MCF 10A (cell line): ENCODE measurements around the gene GH2. TPM values are rescaled to one million over a fixed set of nuclear protein-coding genes. Genes with fewer than 3 reads are reported as not detected.

Source experiments
- BruUV-seq: library from RNA; stranded (reverse); fragments of 400-500 nt; replicated peaks from 2 replicates; lab custom pipeline; 2021; lab: Mats Ljungman, UMichigan
- CTCF ChIA-PET: fragments of 300-600 bp; sonication (Branson Sonifier 250); formaldehyde crosslinking; extraction: SDS; loops from one replicate; lab custom pipeline; 2021; ENCODE audit warnings: antibody characterized with exemption, inconsistent platforms; lab: Yijun Ruan, JAX
- POLR2A ChIA-PET: fragments of 300-600, 350-650 bp; sonication (Branson Sonifier 250); formaldehyde crosslinking; extraction: SDS; loops from one replicate; lab custom pipeline; 2020; ENCODE audit warnings: antibody characterized with exemption, inconsistent platforms; lab: Yijun Ruan, JAX
- DNase-seq: peaks from one replicate; pipeline ENCODE4 v3.0.0-alpha.2; 2018; ENCODE audit not compliant: unreplicated experiment
- H3K27ac Mint-ChIP-seq: one replicate; pipeline ENCODE4 v1.8.0; 2022; ENCODE audit warnings: mild to moderate bottlenecking, low read depth, mixed read lengths; ENCODE audit not compliant: unreplicated experiment
- H3K27me3 Mint-ChIP-seq: one replicate; pipeline ENCODE4 v1.8.0; 2022; ENCODE audit warnings: mixed read lengths; ENCODE audit not compliant: insufficient read depth, unreplicated experiment
- H3K36me3 Mint-ChIP-seq: one replicate; pipeline ENCODE4 v1.8.0; 2022; ENCODE audit warnings: mild to moderate bottlenecking, moderate library complexity, mixed read lengths; ENCODE audit not compliant: insufficient read depth, unreplicated experiment
- H3K4me1 Mint-ChIP-seq: one replicate; pipeline ENCODE4 v1.8.0; 2022; ENCODE audit warnings: mixed read lengths; ENCODE audit not compliant: insufficient read depth, unreplicated experiment
- H3K4me3 Mint-ChIP-seq: one replicate; pipeline ENCODE4 v1.8.0; 2022; ENCODE audit warnings: mild to moderate bottlenecking, moderate library complexity, mixed read lengths; ENCODE audit not compliant: unreplicated experiment
- H3K9me3 Mint-ChIP-seq: one replicate; pipeline ENCODE4 v1.8.0; 2022; ENCODE audit warnings: mixed read lengths; ENCODE audit not compliant: unreplicated experiment
- intact Hi-C: fragments of 100-400 bp; cut with micrococcal nuclease; formaldehyde crosslinking; loops from 2 replicates; pipeline ENCODE4 v1.14.1; 2022
- total RNA-seq: library from RNA; stranded (reverse); gene quantifications from 2 replicates; pipeline ENCODE4 v1.2.3, GENCODE V29; 2022
- TF ChIP-seq, protein P1 (sequence below): fragments of 200-600 bp; IDR thresholded peaks from one replicate; pipeline ENCODE4 v1.8.0; 2022; ENCODE audit warnings: antibody characterized with exemption, mild to moderate bottlenecking; ENCODE audit not compliant: unreplicated experiment

GH2 gene
- total RNA-seq, 1 experiment from 2014 or later, result not detected

GRCh38 chr17:63832014-63832413 lies 49.7 kb downstream of the GH2 start:
- H3K4me3 Mint-ChIP-seq, result no peak overlapping the region

GRCh38 chr17:63831505-63831904 lies 50.2 kb downstream of the GH2 start:
- Mint-ChIP-seq H3K4me1 (peaks cover 15% of the 10 kb centered on the region), H3K27me3 (no peaks in the 10 kb centered on the region), H3K9me3 (no peaks in the 10 kb centered on the region), H3K4me3 (no peak overlapping the region), H3K36me3 (peaks cover 78% of the 10 kb centered on the region), H3K27ac (no peak overlapping the region)
- TF ChIP-seq, protein P1, sequence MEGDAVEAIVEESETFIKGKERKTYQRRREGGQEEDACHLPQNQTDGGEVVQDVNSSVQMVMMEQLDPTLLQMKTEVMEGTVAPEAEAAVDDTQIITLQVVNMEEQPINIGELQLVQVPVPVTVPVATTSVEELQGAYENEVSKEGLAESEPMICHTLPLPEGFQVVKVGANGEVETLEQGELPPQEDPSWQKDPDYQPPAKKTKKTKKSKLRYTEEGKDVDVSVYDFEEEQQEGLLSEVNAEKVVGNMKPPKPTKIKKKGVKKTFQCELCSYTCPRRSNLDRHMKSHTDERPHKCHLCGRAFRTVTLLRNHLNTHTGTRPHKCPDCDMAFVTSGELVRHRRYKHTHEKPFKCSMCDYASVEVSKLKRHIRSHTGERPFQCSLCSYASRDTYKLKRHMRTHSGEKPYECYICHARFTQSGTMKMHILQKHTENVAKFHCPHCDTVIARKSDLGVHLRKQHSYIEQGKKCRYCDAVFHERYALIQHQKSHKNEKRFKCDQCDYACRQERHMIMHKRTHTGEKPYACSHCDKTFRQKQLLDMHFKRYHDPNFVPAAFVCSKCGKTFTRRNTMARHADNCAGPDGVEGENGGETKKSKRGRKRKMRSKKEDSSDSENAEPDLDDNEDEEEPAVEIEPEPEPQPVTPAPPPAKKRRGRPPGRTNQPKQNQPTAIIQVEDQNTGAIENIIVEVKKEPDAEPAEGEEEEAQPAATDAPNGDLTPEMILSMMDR, result no peak
- CTCF ChIA-PET, result no interaction called here
- BruUV-seq, result no TSS peak
- intact Hi-C loops, result no loop called here
- POLR2A ChIA-PET, result interaction anchor here (1.7 to 8.7 kb wide), 2 partner anchors 10 to 13 kb away, joined by 4 to 187 read pairs; partner anchors contain the start of gene SMARCD2
- no peak for DNase-seq

More at GRCh38 chr17:63832014-63832413, 49.7 kb downstream of the GH2 start:
- Mint-ChIP-seq H3K9me3 (no peaks in the 10 kb centered on the region), H3K36me3 (peaks cover 78% of the 10 kb centered on the region), H3K27me3 (no peaks in the 10 kb centered on the region), H3K4me1 (peaks cover 15% of the 10 kb centered on the region), H3K27ac (no peak overlapping the region)
- intact Hi-C loops, result no loop called here
- CTCF ChIA-PET, result no interaction called here
- POLR2A ChIA-PET, result interaction anchor here (1.2 to 8.7 kb wide), 3 partner anchors 9 to 59 kb away, joined by 3 to 187 read pairs (median 4); partner anchors contain the start of genes CCDC47, DDX42 and SMARCD2
- TF ChIP-seq, protein P1, result no peak
- DNase-seq, result no peak
- BruUV-seq, result no TSS peak

DNA sequence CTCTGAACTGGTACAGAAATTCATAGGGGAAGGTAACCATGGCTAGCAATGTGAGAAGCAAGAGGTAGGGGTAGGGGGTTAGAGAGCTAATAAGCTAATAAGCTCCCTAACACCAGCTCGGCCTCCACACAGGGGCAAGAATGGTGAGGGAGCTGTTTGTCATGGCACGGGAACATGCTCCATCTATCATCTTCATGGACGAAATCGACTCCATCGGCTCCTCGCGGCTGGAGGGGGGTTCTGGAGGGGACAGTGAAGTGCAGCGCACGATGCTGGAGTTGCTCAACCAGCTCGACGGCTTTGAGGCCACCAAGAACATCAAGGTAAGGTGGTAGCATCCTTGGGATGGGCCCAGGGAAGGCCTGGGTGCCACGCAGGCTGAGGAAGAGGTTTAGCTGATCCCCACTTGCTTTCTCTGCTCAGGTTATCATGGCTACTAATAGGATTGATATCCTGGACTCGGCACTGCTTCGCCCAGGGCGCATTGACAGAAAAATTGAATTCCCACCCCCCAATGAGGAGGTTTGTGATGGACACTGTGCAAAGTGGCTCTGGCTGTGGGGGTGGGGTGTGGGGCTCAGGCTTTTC lies 50.7 kb downstream of the GH2 start:
- TF ChIP-seq, protein P1, result no peak
- no peaks in the 10 kb centered on the region for H3K27me3 Mint-ChIP-seq
- DNase-seq, result no peak
- ChIA-PET CTCF (interaction anchor here (0.6 to 1.1 kb wide), 4 partner anchors 155 to 405 kb away, joined by 3 to 5 read pairs (median 4); no protein-coding TSS in a partner anchor), POLR2A (interaction anchor here (1.0 to 8.7 kb wide), 3 partner anchors 10 to 39 kb away, joined by 4 to 187 read pairs (median 4); partner anchors contain the start of gene SMARCD2)
- H3K36me3 Mint-ChIP-seq, result peaks cover 73% of the 10 kb centered on the region
- peak overlapping the region; percentile 68 for H3K27ac Mint-ChIP-seq
- BruUV-seq, result TSS peak; percentile 75
- peaks cover 16% of the 10 kb centered on the region for H3K4me1 Mint-ChIP-seq
- H3K9me3 Mint-ChIP-seq, result no peaks in the 10 kb centered on the region
- H3K4me3 Mint-ChIP-seq, result no peak overlapping the region
- intact Hi-C loops, result no loop called here

DNA sequence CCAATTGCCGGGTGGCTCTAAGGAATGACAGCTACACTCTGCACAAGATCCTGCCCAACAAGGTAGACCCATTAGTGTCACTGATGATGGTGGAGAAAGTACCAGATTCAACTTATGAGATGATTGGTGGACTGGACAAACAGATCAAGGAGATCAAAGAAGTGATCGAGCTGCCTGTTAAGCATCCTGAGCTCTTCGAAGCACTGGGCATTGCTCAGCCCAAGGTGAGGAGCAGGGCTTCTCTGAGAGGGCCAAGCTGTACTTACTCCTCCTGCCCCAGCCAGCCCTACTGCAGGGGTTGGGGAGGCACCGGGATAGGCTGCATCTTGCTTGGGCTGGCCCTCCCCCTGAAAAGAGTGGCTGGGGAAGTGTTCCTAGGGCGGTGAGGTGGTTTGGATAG lies 51.5 kb downstream of the GH2 start:
- Mint-ChIP-seq H3K27ac (peak overlapping the region; percentile 68), H3K36me3 (peaks cover 70% of the 10 kb centered on the region), H3K4me3 (no peak overlapping the region), H3K9me3 (no peaks in the 10 kb centered on the region), H3K27me3 (no peaks in the 10 kb centered on the region), H3K4me1 (peaks cover 22% of the 10 kb centered on the region)
- no peak for DNase-seq
- TF ChIP-seq, protein P1, result no peak
- ChIA-PET CTCF (interaction anchor here (0.7 to 1.1 kb wide), 3 partner anchors 11 to 404 kb away, joined by 3 to 5 read pairs (median 3); no protein-coding TSS in a partner anchor), POLR2A (interaction anchor here (1.0 to 8.7 kb wide), 5 partner anchors 11 to 676 kb away, joined by 3 to 187 read pairs (median 4); partner anchors contain the start of genes CCDC47, DDX42, DDX5 and SMARCD2)
- no TSS peak for BruUV-seq
- intact Hi-C loops, result no loop called here
